Lung (tissue), 12 donors: Measurements from ENCODE around the gene SLC16A13. TPM values are rescaled to one million over a fixed set of nuclear protein-coding genes. Genes with fewer than 3 reads are reported as not detected.

Experiments
- ATAC-seq: fragments of 200-7000 bp; cut with Tn5 transposase; one replicate; pipeline ENCODE4 v1.9.1; 2020; ENCODE audit warnings: moderate number of reproducible peaks; ENCODE audit not compliant: insufficient read depth, low FRiP score
- DNase-seq, 3 donors: peaks; one replicate each; pipeline ENCODE4 v3.0.0-alpha.2; 2013 to 2017
- H3K27ac ChIP-seq, 2 donors: one replicate each; pipeline ENCODE4 v1.5.1; 2013; ENCODE audit warnings: mild to moderate bottlenecking in 2 of 2, moderate library complexity in 2 of 2, control low read depth in 1 of 2, inconsistent platforms in 1 of 2, low read depth in 1 of 2, low read length in 1 of 2
- H3K27me3 ChIP-seq, 3 donors: one replicate each; pipeline ENCODE4 v1.5.1; 2013; ENCODE audit warnings: low read length in 2 of 3; ENCODE audit not compliant: control insufficient read depth in 3 of 3, insufficient read depth in 3 of 3
- H3K36me3 ChIP-seq, 4 donors: one replicate each; pipeline ENCODE4 v1.5.1; 2013; ENCODE audit warnings: low read length in 4 of 4, mild to moderate bottlenecking in 1 of 4, moderate library complexity in 1 of 4; ENCODE audit not compliant: control insufficient read depth in 4 of 4, insufficient read depth in 4 of 4
- H3K4me1 ChIP-seq, 5 donors: one replicate each; pipeline ENCODE4 v1.5.1; 2013; ENCODE audit warnings: low read length in 5 of 5, mild to moderate bottlenecking in 2 of 5, moderate library complexity in 1 of 5; ENCODE audit not compliant: control insufficient read depth in 5 of 5, insufficient read depth in 5 of 5
- H3K4me3 ChIP-seq: one replicate; pipeline ENCODE4 v1.5.1; 2013; ENCODE audit warnings: mild to moderate bottlenecking, control low read depth, moderate library complexity
- H3K9ac ChIP-seq, 2 donors: one replicate each; pipeline ENCODE4 v1.5.1; 2013; ENCODE audit warnings: low read length in 2 of 2, control low read depth in 1 of 2; ENCODE audit not compliant: insufficient read depth in 1 of 2
- H3K9me3 ChIP-seq, 4 donors: one replicate each; pipeline ENCODE4 v1.5.1; 2013; ENCODE audit warnings: low read length in 3 of 4, mild to moderate bottlenecking in 1 of 4, moderate library complexity in 1 of 4; ENCODE audit not compliant: control insufficient read depth in 4 of 4, insufficient read depth in 3 of 4
- whole genome bisulfite sequencing, 2 donors: extraction: QIAGEN DNeasy Blood & Tissue Kit; methylation state at CpG; one replicate each; pipeline ENCODE4 v1.1.7; 2013; 5-methylcytosine and 5-hydroxymethylcytosine counted together
- polyA plus RNA-seq, 2 donors: library from polyadenylated mRNA; stranded (reverse); fragments of 200-250 nt; gene quantifications; one replicate each; pipeline ENCODE4 v1.2.1, GENCODE V29; 2013
- total RNA-seq, 2 donors: library from RNA; depleted of rRNA in 1 of 2; stranded (reverse); fragments of >200 nt in 1 of 2; gene quantifications; one replicate each; pipeline ENCODE4 v1.2.1, GENCODE V29; 2014 to 2021
- TF ChIP-seq, protein P1 (sequence below): IDR thresholded peaks from 2 replicates; pipeline ENCODE4 v1.5.1; 2012; ENCODE audit warnings: mild to moderate bottlenecking; ENCODE audit errors: control extremely low read depth, extremely low read depth
- donor health status: control.
- donor health status: control.
- donor health status: Bipolar disorder and iron deficiency.
- donor health status: healthy.
- donor health status: DM: yes; HTN: yes; CAD: no.

SLC16A13 gene
- total and polyA plus RNA-seq, 4 donors: 1.3 to 23.6 (median 6.3) TPM

- no peak overlapping the region for H3K4me3 ChIP-seq
- no peak for ATAC-seq
- no peaks in the 10 kb centered on the region for H3K36me3 ChIP-seq
- peaks cover 0 to 7% (median 4%) of the 10 kb centered on the region in 3 donors for H3K27me3 ChIP-seq
- no peak overlapping the region for H3K9ac ChIP-seq
- no peak for DNase-seq
- H3K4me1 ChIP-seq: peaks cover 0 to 21% (median 8%) of the 10 kb centered on the region in 5 donors
- H3K27ac ChIP-seq: no peak overlapping the region
- no peaks in the 10 kb centered on the region for H3K9me3 ChIP-seq
- WGBS, 2 donors: 85 to 87% methylated on average over 19 of the region's 19 CpGs
- TF ChIP-seq, protein P1, sequence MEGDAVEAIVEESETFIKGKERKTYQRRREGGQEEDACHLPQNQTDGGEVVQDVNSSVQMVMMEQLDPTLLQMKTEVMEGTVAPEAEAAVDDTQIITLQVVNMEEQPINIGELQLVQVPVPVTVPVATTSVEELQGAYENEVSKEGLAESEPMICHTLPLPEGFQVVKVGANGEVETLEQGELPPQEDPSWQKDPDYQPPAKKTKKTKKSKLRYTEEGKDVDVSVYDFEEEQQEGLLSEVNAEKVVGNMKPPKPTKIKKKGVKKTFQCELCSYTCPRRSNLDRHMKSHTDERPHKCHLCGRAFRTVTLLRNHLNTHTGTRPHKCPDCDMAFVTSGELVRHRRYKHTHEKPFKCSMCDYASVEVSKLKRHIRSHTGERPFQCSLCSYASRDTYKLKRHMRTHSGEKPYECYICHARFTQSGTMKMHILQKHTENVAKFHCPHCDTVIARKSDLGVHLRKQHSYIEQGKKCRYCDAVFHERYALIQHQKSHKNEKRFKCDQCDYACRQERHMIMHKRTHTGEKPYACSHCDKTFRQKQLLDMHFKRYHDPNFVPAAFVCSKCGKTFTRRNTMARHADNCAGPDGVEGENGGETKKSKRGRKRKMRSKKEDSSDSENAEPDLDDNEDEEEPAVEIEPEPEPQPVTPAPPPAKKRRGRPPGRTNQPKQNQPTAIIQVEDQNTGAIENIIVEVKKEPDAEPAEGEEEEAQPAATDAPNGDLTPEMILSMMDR: no peak
These were observed 2.4 kb downstream of the SLC16A13 start for GRCh38 chr17:7038025-7038862.

DNA sequence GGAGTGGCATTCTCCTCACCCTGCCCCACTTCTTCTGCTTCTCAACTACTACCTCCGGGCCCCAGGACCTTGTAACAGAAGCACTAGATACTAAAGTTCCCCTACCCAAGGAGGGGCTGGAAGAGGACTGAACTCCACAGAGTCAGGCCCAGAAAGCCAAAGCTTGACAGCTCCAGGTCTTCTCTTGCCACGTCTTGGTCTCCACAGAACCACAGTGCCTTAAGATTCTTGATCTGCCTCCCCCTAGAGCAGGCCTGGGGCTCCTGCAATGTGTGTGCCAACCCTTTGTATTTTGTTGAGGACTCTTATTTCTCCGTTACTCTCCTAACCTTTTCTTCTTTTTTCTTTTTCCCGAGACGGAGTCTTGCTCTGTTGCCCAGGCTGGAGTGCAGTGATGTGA is 4.0 kb downstream of the SLC16A13 start:
- H3K9me3 ChIP-seq: no peaks in the 10 kb centered on the region
- peaks cover 0 to 30% (median 8%) of the 10 kb centered on the region in 5 donors for H3K4me1 ChIP-seq
- TF ChIP-seq, protein P1: no peak
- H3K4me3 ChIP-seq: no peak overlapping the region
- DNase-seq (no peak), ATAC-seq (no peak)
- 92 to 95% methylated on average over 5 of the region's 5 CpGs for whole genome bisulfite sequencing, 2 donors
- H3K36me3 ChIP-seq: no peaks in the 10 kb centered on the region
- no peak overlapping the region for H3K9ac ChIP-seq
- H3K27me3 ChIP-seq: peaks cover 0 to 16% (median 13%) of the 10 kb centered on the region in 3 donors
- no peak overlapping the region for H3K27ac ChIP-seq

- H3K36me3 ChIP-seq: no peaks in the 10 kb centered on the region
- ATAC-seq: no peak
- H3K9ac ChIP-seq: no peak overlapping the region
- H3K9me3 ChIP-seq: no peaks in the 10 kb centered on the region
- H3K27ac ChIP-seq: no peak overlapping the region
- WGBS, 2 donors: 42 to 51% methylated on average over 42 to 43 of the region's 43 CpGs
- peaks cover 0 to 29% (median 25%) of the 10 kb centered on the region in 3 donors for H3K27me3 ChIP-seq
- H3K4me3 ChIP-seq: no peak overlapping the region
- TF ChIP-seq, protein P1: no peak
- peaks cover 0 to 23% (median 15%) of the 10 kb centered on the region in 5 donors for H3K4me1 ChIP-seq
- DNase-seq: peak in 2 of 3 donors; percentile 50
These were observed 6.0 kb downstream of the SLC16A13 start for GRCh38 chr17:7041607-7042500.
